H1 (cell line): Measurements from ENCODE around the gene HOXD11. TPM values are rescaled to one million over a fixed set of nuclear protein-coding genes. Genes with fewer than 3 reads are reported as not detected.

Experiments
- CTCF ChIA-PET: fragments of 300-600 bp; sonication (Branson Sonifier 250); formaldehyde crosslinking; loops from one replicate; lab custom pipeline; 2021; ENCODE audit not compliant: partially characterized antibody; lab: Charles Lee
- POLR2A ChIA-PET: fragments of 300-600 bp; sonication (Branson Sonifier 250); formaldehyde crosslinking; loops from one replicate; lab custom pipeline; 2021; ENCODE audit warnings: inconsistent platforms; ENCODE audit not compliant: partially characterized antibody; lab: Charles Lee
- DNase-seq, 2 experiments: peaks; one replicate each; pipeline versions ENCODE4 v3.0.0 to v3.0.0-alpha.2; 2010 to 2022; ENCODE audit warnings: low spot score in 2 of 2, low read depth in 1 of 2, mixed read lengths in 1 of 2
- FAIRE-seq: peaks from 2 replicates; lab custom pipeline; 2011; peaks lifted over from hg19 to GRCh38; lab: Jason Lieb, UNC
- H2AFZ ChIP-seq: 2 replicates; pipeline ENCODE4 v1.8.1; 2012; ENCODE audit warnings: low read length, inconsistent platforms
- H2AK5ac ChIP-seq: 2 replicates; pipeline ENCODE4 v1.6.1; 2013; ENCODE audit warnings: low read depth, low read length
- H2BK120ac ChIP-seq: replicated peaks from 2 replicates; pipeline ENCODE3; 2013; ENCODE audit warnings: low read depth, low read length, inconsistent platforms
- H2BK12ac ChIP-seq: 2 replicates; pipeline ENCODE4 v1.6.1; 2013; ENCODE audit warnings: low read depth, low read length
- H2BK15ac ChIP-seq: 2 replicates; pipeline ENCODE4 v1.6.1; 2013; ENCODE audit warnings: low read length
- H2BK20ac ChIP-seq: 2 replicates; pipeline ENCODE4 v1.6.1; 2013; ENCODE audit warnings: low read length
- H2BK5ac ChIP-seq: 2 replicates; pipeline ENCODE4 v1.6.1; 2013; ENCODE audit warnings: low read depth, low read length
- H3K14ac ChIP-seq: 2 replicates; pipeline ENCODE4 v1.6.1; 2013; ENCODE audit warnings: inconsistent platforms; ENCODE audit not compliant: insufficient read length
- H3K18ac ChIP-seq: 2 replicates; pipeline ENCODE4 v1.6.1; 2013; ENCODE audit warnings: low read length; ENCODE audit errors: extremely low read depth
- H3K23ac ChIP-seq: 2 replicates; pipeline ENCODE4 v1.6.1; 2013; ENCODE audit warnings: inconsistent platforms; ENCODE audit not compliant: insufficient read length
- H3K23me2 ChIP-seq: 2 replicates; pipeline ENCODE4 v1.6.1; 2013; ENCODE audit warnings: low read depth, low read length
- H3K27ac ChIP-seq: 2 replicates; pipeline ENCODE4 v1.6.1; 2011; ENCODE audit warnings: low read depth, low read length, inconsistent platforms
- H3K27me3 ChIP-seq, 4 experiments: replicated peaks in 1 of 4; 1 replicate in 1 of 4; 2 replicates in 3 of 4; pipeline versions ENCODE4 v1.6.1 to v1.8.1; 2011 to 2013; ENCODE audit warnings: low read length in 3 of 4, mild to moderate bottlenecking in 3 of 4, inconsistent platforms in 2 of 4, mixed read lengths in 2 of 4, moderate library complexity in 1 of 4; ENCODE audit not compliant: control insufficient read depth in 3 of 4, insufficient read depth in 3 of 4; ENCODE audit errors: extremely low read depth in 1 of 4
- H3K36me3 ChIP-seq, 4 experiments: 2 replicates each; pipeline versions ENCODE4 v1.6.1 to v1.8.1; 2011 to 2013; ENCODE audit warnings: mild to moderate bottlenecking in 4 of 4, low read length in 3 of 4, moderate library complexity in 2 of 4, control low read depth in 1 of 4, inconsistent platforms in 1 of 4; ENCODE audit not compliant: insufficient read depth in 4 of 4, control insufficient read depth in 2 of 4
- H3K4ac ChIP-seq: replicated peaks from 2 replicates; pipeline ENCODE3; 2013; ENCODE audit warnings: low read length, low read depth, mixed read lengths, inconsistent platforms; ENCODE audit not compliant: insufficient read length
- H3K4me1 ChIP-seq, 4 experiments: replicated peaks in 1 of 4; 1 replicate in 1 of 4; 2 replicates in 3 of 4; pipeline versions ENCODE4 v1.6.1 to v1.8.1; 2011 to 2013; ENCODE audit warnings: low read length in 3 of 4, inconsistent platforms in 2 of 4, mixed read lengths in 1 of 4; ENCODE audit not compliant: insufficient read depth in 4 of 4, control insufficient read depth in 3 of 4
- H3K4me2 ChIP-seq, 2 experiments: 2 replicates each; pipeline versions ENCODE4 v1.6.1 to v1.8.1; 2011 to 2013; ENCODE audit warnings: low read depth in 2 of 2, low read length in 2 of 2, control low read depth in 1 of 2, inconsistent platforms in 1 of 2, mild to moderate bottlenecking in 1 of 2; ENCODE audit not compliant: insufficient read depth in 1 of 2
- H3K4me3 ChIP-seq, 4 experiments: fragments of 200-600, 300-600 bp in 1 of 4; sonication (generic), shearing (Covaris generic), sonication (Bioruptor Twin) in 1 of 4; 2 replicates each; pipeline versions ENCODE4 v1.5.1 to v1.8.1; 2011 to 2016; ENCODE audit warnings: low read length in 4 of 4, low read depth in 3 of 4, control low read depth in 2 of 4, inconsistent platforms in 2 of 4, mild to moderate bottlenecking in 2 of 4, mixed read lengths in 1 of 4, moderate library complexity in 1 of 4; ENCODE audit not compliant: insufficient read depth in 2 of 4; ENCODE audit errors: extremely low read depth in 1 of 4
- H3K56ac ChIP-seq: replicated peaks from 2 replicates; pipeline ENCODE3; 2013; ENCODE audit warnings: low read depth, mild to moderate bottlenecking, mixed read lengths, low read length, inconsistent platforms; ENCODE audit not compliant: insufficient read length
- H3K79me1 ChIP-seq: 2 replicates; pipeline ENCODE4 v1.6.1; 2013; ENCODE audit warnings: low read depth, low read length, control low read depth
- H3K79me2 ChIP-seq, 2 experiments: 2 replicates each; pipeline versions ENCODE4 v1.6.1 to v1.8.1; 2012 to 2013; ENCODE audit warnings: low read length in 2 of 2, mild to moderate bottlenecking in 2 of 2, inconsistent platforms in 1 of 2; ENCODE audit not compliant: insufficient read depth in 2 of 2, control insufficient read depth in 1 of 2
- H3K9ac ChIP-seq, 4 experiments: replicated peaks in 1 of 4; 1 replicate in 1 of 4; 2 replicates in 3 of 4; pipeline versions ENCODE4 v1.6.1 to v1.8.1; 2011 to 2013; ENCODE audit warnings: low read depth in 3 of 4, low read length in 3 of 4, control low read depth in 2 of 4, mild to moderate bottlenecking in 2 of 4, moderate library complexity in 2 of 4, inconsistent platforms in 1 of 4; ENCODE audit errors: extremely low read depth in 1 of 4
- H3K9me3 ChIP-seq, 2 experiments: 2 replicates each; pipeline versions ENCODE4 v1.6.1 to v1.8.1; 2012 to 2013; ENCODE audit warnings: mild to moderate bottlenecking in 2 of 2, moderate library complexity in 2 of 2, control low read depth in 1 of 2, inconsistent platforms in 1 of 2, low read depth in 1 of 2, low read length in 1 of 2, mixed read lengths in 1 of 2; ENCODE audit not compliant: insufficient read depth in 2 of 2
- H4K20me1 ChIP-seq, 2 experiments: replicated peaks in 1 of 2; 2 replicates each; pipeline versions ENCODE3 to v1.8.1; 2011 to 2013; ENCODE audit warnings: inconsistent platforms in 2 of 2, low read length in 2 of 2, mild to moderate bottlenecking in 1 of 2; ENCODE audit not compliant: insufficient read depth in 2 of 2, control insufficient read depth in 1 of 2
- H4K5ac ChIP-seq: 2 replicates; pipeline ENCODE4 v1.6.1; 2013; ENCODE audit warnings: low read length, low read depth, mixed read lengths, inconsistent platforms; ENCODE audit not compliant: insufficient read length
- H4K8ac ChIP-seq: 2 replicates; pipeline ENCODE4 v1.8.0; 2013; ENCODE audit warnings: mild to moderate bottlenecking, moderate library complexity, low read length, inconsistent platforms; ENCODE audit not compliant: insufficient read depth; ENCODE audit errors: extremely low read depth
- H4K91ac ChIP-seq: replicated peaks from 2 replicates; pipeline ENCODE3; 2013; ENCODE audit warnings: low read length, mixed read lengths, inconsistent platforms; ENCODE audit not compliant: insufficient read length
- BRCA1 ChIP-seq: IDR thresholded peaks from 2 replicates; pipeline ENCODE4 v1.6.1; 2012; ENCODE audit warnings: low read depth, low read length, improper control_type of control experiment
- CHD2 ChIP-seq: IDR thresholded peaks from 2 replicates; pipeline ENCODE4 v1.6.1; 2012; ENCODE audit warnings: low read length, improper control_type of control experiment
- EGR1 ChIP-seq: IDR thresholded peaks from 2 replicates; pipeline ENCODE4 v1.6.1; 2011; ENCODE audit warnings: low read depth, low read length, borderline replicate concordance
- FOSL1 ChIP-seq: IDR thresholded peaks from 2 replicates; pipeline ENCODE4 v1.6.1; 2011; ENCODE audit warnings: mild to moderate bottlenecking, low read depth, low read length, moderate library complexity; ENCODE audit not compliant: insufficient read depth
- NANOG ChIP-seq: IDR thresholded peaks from 2 replicates; pipeline ENCODE4 v1.6.1; 2011; ENCODE audit warnings: low read length, low read depth, mild to moderate bottlenecking, inconsistent platforms; ENCODE audit not compliant: insufficient read depth, poor library complexity, severe bottlenecking
- POLR2A ChIP-seq, 2 experiments: IDR thresholded peaks; 1 replicate in 1 of 2; 2 replicates in 1 of 2; pipeline ENCODE4 v1.6.1; 2011; ENCODE audit warnings: low read depth in 2 of 2, low read length in 2 of 2, mild to moderate bottlenecking in 2 of 2; ENCODE audit errors: control extremely low read depth in 1 of 2
- SIRT6 ChIP-seq: IDR thresholded peaks from one replicate; pipeline ENCODE4 v1.7.1; 2012; ENCODE audit warnings: low read length, inconsistent platforms
- SIX5 ChIP-seq: IDR thresholded peaks from 2 replicates; pipeline ENCODE4 v1.6.1; 2011; ENCODE audit warnings: mild to moderate bottlenecking, low read depth, low read length
- SP2 ChIP-seq: IDR thresholded peaks from 2 replicates; pipeline ENCODE4 v1.6.1; 2012; ENCODE audit warnings: mild to moderate bottlenecking, low read length, inconsistent platforms
- ZNF274 ChIP-seq: IDR thresholded peaks from 2 replicates; pipeline ENCODE4 v1.7.0; 2012; ENCODE audit warnings: low read length, borderline replicate concordance; ENCODE audit errors: extremely low read depth
- WGBS, 2 experiments: shearing (Covaris generic) in 1 of 2; methylation state at CpG; one replicate each; pipeline versions ENCODE4 v1.1.6 to v1.1.7; 2013 to 2015; ENCODE audit warnings: low lambda C conversion rate in 2 of 2, mixed read lengths in 2 of 2, inconsistent platforms in 1 of 2, low coverage in 1 of 2, missing lambda C conversion rate in 1 of 2; ENCODE audit not compliant: insufficient replicate concordance in 2 of 2, insufficient coverage in 1 of 2, insufficient read length in 1 of 2; ENCODE audit errors: extremely low coverage in 1 of 2, missing lambda C conversion rate in 1 of 2; 5-methylcytosine and 5-hydroxymethylcytosine counted together
- polyA plus RNA-seq, 7 experiments: library from polyadenylated mRNA; depleted of rRNA in 3 of 7; stranded (reverse) in 5 of 7; unstranded in 2 of 7; fragments of >200 nt in 5 of 7; fragments of 200-250 nt in 2 of 7; gene quantifications; 1 replicate in 5 of 7; 2 replicates in 1 of 7; 4 replicates in 1 of 7; pipeline versions ENCODE4 v1.2.1 to v1.2.3, GENCODE V29; 2011 to 2013; ENCODE audit warnings: missing spikeins in 2 of 7, mixed read lengths in 2 of 7
- total RNA-seq: library from RNA; stranded (reverse); fragmentation: NEBNext Ultra II Directional; extraction: Animal tissue kit (Norgen Biotek cat#: 25700); gene quantifications from 2 replicates; pipeline ENCODE4 v1.2.1, GENCODE V29; 2021
- TF ChIP-seq, protein P1 (sequence below): IDR thresholded peaks from 2 replicates; pipeline ENCODE4 v1.6.1; 2011; ENCODE audit warnings: low read length, improper control_type of control experiment
- TF ChIP-seq, protein P2 (sequence below): IDR thresholded peaks from 2 replicates; pipeline ENCODE4 v1.6.1; 2012; ENCODE audit warnings: inconsistent platforms

The HOXD11 gene
- total and polyA plus RNA-seq, 2 of the 8 experiments (the other 6 are each of a cell fraction or from before 2014, with no cell fraction given): not detected

DNA sequence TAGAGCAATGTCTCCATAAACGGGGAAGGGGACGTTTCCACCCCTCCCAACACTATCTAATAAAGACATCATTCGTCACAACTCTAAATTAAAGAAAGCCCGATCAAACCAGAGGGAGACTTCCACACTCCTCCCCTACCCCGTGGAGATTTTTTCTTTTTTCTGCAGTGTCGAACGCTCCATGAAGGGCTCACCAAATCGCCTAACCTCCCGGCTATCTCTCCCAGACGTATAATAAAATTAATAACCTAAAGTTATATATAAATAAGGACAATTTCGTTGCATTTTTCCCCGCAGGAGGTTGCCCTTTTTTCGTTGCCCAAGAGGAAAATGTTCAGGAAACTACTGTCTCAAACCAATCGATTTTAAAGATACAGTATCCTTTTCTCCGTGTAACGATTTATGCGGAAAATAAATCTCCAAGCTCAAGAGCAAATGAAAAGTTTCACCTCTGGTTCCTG is 25.7 kb upstream of the HOXD11 start:
- Histone ChIP-seq H3K9ac (no peak overlapping the region), H3K27ac (no peak overlapping the region), H3K23ac (no peak overlapping the region), H4K20me1 (peaks cover 15 to 19% of the 10 kb centered on the region in 2 experiments), H2BK5ac (no peak overlapping the region), H4K5ac (no peak overlapping the region), H2AFZ (no peak overlapping the region), H3K9me3 (no peaks in the 10 kb centered on the region; a peak in 1 of 4 replicates), H3K36me3 (peaks cover 0 to 5% (median 0%) of the 10 kb centered on the region in 4 experiments; a peak in 1 of 8 replicates), H3K23me2 (peaks cover 6% of the 10 kb centered on the region; the same call in 1 of the 2 replicates), H2BK12ac (no peak overlapping the region), H4K8ac (no peak overlapping the region), H2BK15ac (no peak overlapping the region), H3K4ac (no peak overlapping the region), H3K18ac (no peak overlapping the region), H3K14ac (no peak overlapping the region), H3K27me3 (peaks cover 85 to 98% (median 92%) of the 10 kb centered on the region in 4 experiments), H3K56ac (no peak overlapping the region), H3K79me2 (no peaks in the 10 kb centered on the region), H2BK120ac (no peak overlapping the region), H3K4me3 (no peak overlapping the region), H2AK5ac (no peak overlapping the region), H3K4me2 (peak overlapping the region; percentile 55 to 67; a peak in 2 of 4 replicates), H3K79me1 (no peaks in the 10 kb centered on the region), H4K91ac (no peak overlapping the region), H2BK20ac (no peak overlapping the region)
- no peak for FAIRE-seq
- POLR2A ChIA-PET: interaction anchor here (2.5 kb wide), 1 partner anchor 16 kb away, joined by 8 read pairs; no protein-coding TSS in a partner anchor
- 15% methylated on average over 17 of the region's 17 CpGs; no CpG with 5 or more reads in 1 of the 2 experiments for WGBS, 2 experiments
- CTCF ChIA-PET: interaction anchor here (0.7 to 7.8 kb wide), 15 partner anchors 10 to 714 kb away, joined by 3 to 130 read pairs (median 6); partner anchors contain the start of genes HOXD12 and HOXD13
- DNase-seq: no peak
- no peak for TF ChIP-seq SIX5
- no peak for TF ChIP-seq EGR1
- TF ChIP-seq CHD2: no peak
- TF ChIP-seq, protein P1, sequence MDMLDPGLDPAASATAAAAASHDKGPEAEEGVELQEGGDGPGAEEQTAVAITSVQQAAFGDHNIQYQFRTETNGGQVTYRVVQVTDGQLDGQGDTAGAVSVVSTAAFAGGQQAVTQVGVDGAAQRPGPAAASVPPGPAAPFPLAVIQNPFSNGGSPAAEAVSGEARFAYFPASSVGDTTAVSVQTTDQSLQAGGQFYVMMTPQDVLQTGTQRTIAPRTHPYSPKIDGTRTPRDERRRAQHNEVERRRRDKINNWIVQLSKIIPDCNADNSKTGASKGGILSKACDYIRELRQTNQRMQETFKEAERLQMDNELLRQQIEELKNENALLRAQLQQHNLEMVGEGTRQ: no peak
- TF ChIP-seq ZNF274: no peak
- TF ChIP-seq NANOG: no peak
- no peak for TF ChIP-seq SIRT6
- no peak for TF ChIP-seq POLR2A (IDR thresholded peaks at IDR 0.05; ENCODE audit: control extremely low read depth in 1 of 2, low read depth in 2 of 2, low read length in 2 of 2)
- TF ChIP-seq FOSL1: no peak
- no peak for TF ChIP-seq SP2
- TF ChIP-seq BRCA1: no peak
- TF ChIP-seq, protein P2, sequence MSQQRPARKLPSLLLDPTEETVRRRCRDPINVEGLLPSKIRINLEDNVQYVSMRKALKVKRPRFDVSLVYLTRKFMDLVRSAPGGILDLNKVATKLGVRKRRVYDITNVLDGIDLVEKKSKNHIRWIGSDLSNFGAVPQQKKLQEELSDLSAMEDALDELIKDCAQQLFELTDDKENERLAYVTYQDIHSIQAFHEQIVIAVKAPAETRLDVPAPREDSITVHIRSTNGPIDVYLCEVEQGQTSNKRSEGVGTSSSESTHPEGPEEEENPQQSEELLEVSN: no peak
- TF ChIP-seq, all 59 proteins: peak for 0
- peaks cover 0 to 29% (median 13%) of the 10 kb centered on the region in 4 experiments; a peak in 5 of 7 replicates for H3K4me1 ChIP-seq
